ENCODE measurements around the gene ABL2. TPM values are rescaled to one million over a fixed set of nuclear protein-coding genes. Genes with fewer than 3 reads are reported as not detected.

ABL2 gene
- total RNA-seq, 2 experiments from 2014 or later = 15.8 to 16.4 TPM

DNA sequence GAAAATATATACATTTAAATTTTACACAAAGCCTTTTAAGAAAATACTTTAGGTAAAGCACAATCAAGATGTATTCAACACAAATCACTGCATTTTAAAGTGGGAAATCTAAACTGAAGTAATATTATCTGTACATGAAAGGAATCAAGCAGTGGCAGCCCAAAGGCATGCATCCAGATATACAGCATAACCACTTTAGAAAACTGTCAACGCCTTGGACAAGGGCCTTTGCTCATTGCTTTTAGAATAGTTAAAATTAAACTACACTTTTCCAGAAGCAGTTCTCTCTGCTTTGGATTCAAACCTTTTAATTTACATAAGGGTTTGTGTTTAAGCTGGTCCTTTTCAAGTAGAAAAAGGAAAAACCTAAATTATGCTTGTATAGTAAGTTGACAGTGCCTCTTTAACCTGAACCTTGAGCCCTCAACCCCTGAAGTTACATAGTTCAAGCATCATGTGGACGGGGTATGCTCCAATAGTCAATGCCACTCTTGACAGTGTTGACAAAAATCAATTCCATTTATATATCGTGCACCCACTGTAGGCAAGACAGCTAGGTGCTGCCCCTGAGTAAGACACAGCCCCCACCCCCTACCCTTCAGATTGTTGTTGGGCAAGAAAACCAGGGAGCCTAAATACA, 124.7 kb downstream of the ABL2 start:
- ChIA-PET CTCF (interaction anchor here (1.1 to 1.4 kb wide), 3 partner anchors 17 to 188 kb away, joined by 3 to 5 read pairs (median 3); partner anchors contain the start of gene SOAT1), POLR2A (no interaction called here)
- H3K4me3 ChIP-seq (ENCODE audit: low read length) = no peak overlapping the region

DNA sequence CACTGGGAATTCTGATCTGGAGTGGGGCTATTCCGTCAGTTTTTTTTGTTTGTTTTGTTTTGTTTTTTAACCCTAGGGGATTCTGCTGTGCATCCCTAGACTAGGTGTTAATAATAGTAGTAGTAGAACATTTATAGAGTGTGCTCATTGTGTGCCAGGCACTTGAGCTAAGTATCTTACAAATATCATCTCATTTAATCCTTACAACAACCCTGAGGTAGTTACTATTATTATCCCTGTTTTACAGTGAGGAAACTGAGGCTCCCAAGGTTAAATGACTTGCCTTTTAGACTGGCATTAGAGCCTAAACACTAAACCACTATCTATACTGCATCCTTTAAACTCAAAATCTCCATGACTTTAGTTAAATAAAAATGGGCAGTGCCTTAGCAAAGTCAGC, 125.5 kb downstream of the ABL2 start:
- intact Hi-C loops (cut with DNase I, micrococcal nuclease) = no loop called here
- ChIA-PET POLR2A (no interaction called here), CTCF (no interaction called here)
- no peaks in the 10 kb centered on the region for H3K4me1 ChIP-seq (ENCODE audit: insufficient read depth, low read length)
- DNase-seq = no peak
- H3K9me3 ChIP-seq (ENCODE audit: control insufficient read depth in 1 of 2, insufficient read depth in 1 of 2, low read length in 2 of 2) = no peaks in the 10 kb centered on the region
- H3K27ac ChIP-seq (ENCODE audit: low read depth in 1 of 2, low read length in 2 of 2) = no peak overlapping the region
- Mint-ChIP-seq H3K27ac (no peak overlapping the region), H3K9me3 (no peaks in the 10 kb centered on the region), H3K36me3 (ENCODE audit: low read depth) (peaks cover 31% of the 10 kb centered on the region), H3K27me3 (no peaks in the 10 kb centered on the region), H3K4me3 (no peak overlapping the region), H3K4me1 (ENCODE audit: low read depth) (no peaks in the 10 kb centered on the region)
- no peaks in the 10 kb centered on the region for H3K27me3 ChIP-seq (ENCODE audit: control insufficient read depth in 1 of 2, insufficient read depth in 2 of 2, low read length in 2 of 2)
- peaks cover 19% of the 10 kb centered on the region for H3K36me3 ChIP-seq (ENCODE audit: insufficient read depth, low read length)
- no peak for ATAC-seq (ENCODE audit: poor library complexity)
- no peak overlapping the region for H3K4me3 ChIP-seq (ENCODE audit: low read length)
- no peak for TF ChIP-seq CTCF (IDR thresholded peaks at IDR 0.05)

More for the DNA sequence above, 124.7 kb downstream of the ABL2 start:
- ATAC-seq (ENCODE audit: poor library complexity) (no peak), DNase-seq (no peak)
- no peaks in the 10 kb centered on the region for H3K27me3 ChIP-seq (ENCODE audit: control insufficient read depth in 1 of 2, insufficient read depth in 2 of 2, low read length in 2 of 2)
- TF ChIP-seq CTCF (IDR thresholded peaks at IDR 0.05) = no peak
- intact Hi-C loops (cut with DNase I, micrococcal nuclease) = no loop called here
- Mint-ChIP-seq H3K4me1 (ENCODE audit: low read depth) (no peaks in the 10 kb centered on the region), H3K36me3 (ENCODE audit: low read depth) (peaks cover 37% of the 10 kb centered on the region), H3K4me3 (no peak overlapping the region), H3K27ac (no peak overlapping the region), H3K27me3 (no peaks in the 10 kb centered on the region), H3K9me3 (no peaks in the 10 kb centered on the region)
- H3K27ac ChIP-seq (ENCODE audit: low read depth in 1 of 2, low read length in 2 of 2) = no peak overlapping the region
- no peaks in the 10 kb centered on the region for H3K4me1 ChIP-seq (ENCODE audit: insufficient read depth, low read length)
- H3K36me3 ChIP-seq (ENCODE audit: insufficient read depth, low read length) = peaks cover 19% of the 10 kb centered on the region
- H3K9me3 ChIP-seq (ENCODE audit: control insufficient read depth in 1 of 2, insufficient read depth in 1 of 2, low read length in 2 of 2) = no peaks in the 10 kb centered on the region

GRCh38 chr1:179101566-179101965, 127.9 kb downstream of the ABL2 start:
- DNase-seq (no peak), ATAC-seq (ENCODE audit: poor library complexity) (no peak)
- H3K36me3 ChIP-seq (ENCODE audit: insufficient read depth, low read length) = peaks cover 8% of the 10 kb centered on the region
- no peak overlapping the region for H3K27ac Mint-ChIP-seq
- H3K9me3 Mint-ChIP-seq = no peaks in the 10 kb centered on the region
- no peaks in the 10 kb centered on the region for H3K9me3 ChIP-seq (ENCODE audit: control insufficient read depth in 1 of 2, insufficient read depth in 1 of 2, low read length in 2 of 2)
- CTCF ChIA-PET = interaction anchor here (0.7 kb wide), 1 partner anchor 19 kb away, joined by 4 read pairs; no protein-coding TSS in a partner anchor
- H3K4me3 Mint-ChIP-seq = no peak overlapping the region
- peaks cover 19% of the 10 kb centered on the region for H3K36me3 Mint-ChIP-seq (ENCODE audit: low read depth)
- H3K4me3 ChIP-seq (ENCODE audit: low read length) = no peak overlapping the region
- POLR2A ChIA-PET = no interaction called here
- no peaks in the 10 kb centered on the region for H3K27me3 Mint-ChIP-seq
- TF ChIP-seq CTCF (IDR thresholded peaks at IDR 0.05) = no peak
- H3K4me1 Mint-ChIP-seq (ENCODE audit: low read depth) = no peaks in the 10 kb centered on the region
- no peak overlapping the region for H3K27ac ChIP-seq (ENCODE audit: low read depth in 1 of 2, low read length in 2 of 2)
- no peaks in the 10 kb centered on the region for H3K27me3 ChIP-seq (ENCODE audit: control insufficient read depth in 1 of 2, insufficient read depth in 2 of 2, low read length in 2 of 2)
- intact Hi-C loops (cut with DNase I, micrococcal nuclease) = no loop called here
- H3K4me1 ChIP-seq (ENCODE audit: insufficient read depth, low read length) = no peaks in the 10 kb centered on the region
